Upper lobe of left lung (tissue), 6 donors: ENCODE data around the gene RHBDD2. TPM values are rescaled to one million over a fixed set of nuclear protein-coding genes. Genes with fewer than 3 reads are reported as not detected.
"Not testable (repeated sequence)": the region's sequence is repeated elsewhere in the genome, so short reads cannot be mapped to it uniquely, and the experiment has no call there.

Source experiments
- ATAC-seq, 2 donors: fragments of 200-7000 bp; cut with Tn5 transposase; one replicate each; pipeline ENCODE4 v1.9.1; 2022; ENCODE audit warnings: mild to moderate bottlenecking in 2 of 2, moderate library complexity in 2 of 2; ENCODE audit not compliant: low FRiP score in 2 of 2
- DNase-seq, 2 donors: peaks; one replicate each; pipeline ENCODE4 v3.0.0-alpha.2; 2019 to 2020
- H3K27ac ChIP-seq, 4 donors: fragments of 200-600 bp; sonication (generic); one replicate each; pipeline ENCODE4 v1.5.1; 2016 to 2019
- H3K27me3 ChIP-seq, 4 donors: fragments of 200-600 bp; sonication (generic); one replicate each; pipeline ENCODE4 v1.5.1; 2017 to 2019
- H3K36me3 ChIP-seq, 4 donors: fragments of 200-600 bp; sonication (generic); one replicate each; pipeline ENCODE4 v1.5.1; 2016 to 2019
- H3K4me1 ChIP-seq, 4 donors: fragments of 200-600 bp; sonication (generic); one replicate each; pipeline ENCODE4 v1.5.1; 2018 to 2019
- H3K4me3 ChIP-seq, 4 donors: fragments of 200-600 bp; sonication (generic); one replicate each; pipeline ENCODE4 v1.5.1; 2017 to 2019; ENCODE audit warnings: mild to moderate bottlenecking in 2 of 4, moderate library complexity in 1 of 4
- H3K9me3 ChIP-seq, 4 donors: fragments of 200-600 bp; sonication (generic); one replicate each; pipeline ENCODE4 v1.5.1; 2018 to 2019
- EP300 ChIP-seq, 4 donors: sonication (generic); formaldehyde crosslinking; IDR thresholded peaks; one replicate each; pipeline ENCODE4 v1.5.1; 2017; ENCODE audit warnings: antibody characterized with exemption in 4 of 4, control low read depth in 2 of 4
- POLR2A ChIP-seq, 4 donors: fragments of 450-650 bp; IDR thresholded peaks; one replicate each; pipeline ENCODE4 v1.5.1; 2016 to 2017; ENCODE audit warnings: antibody characterized with exemption in 4 of 4, mild to moderate bottlenecking in 2 of 4
- POLR2AphosphoS5 ChIP-seq, 2 donors: sonication (generic); formaldehyde crosslinking; IDR thresholded peaks; one replicate each; pipeline ENCODE4 v1.5.1; 2017; ENCODE audit warnings: antibody characterized with exemption in 2 of 2
- WGBS, 2 donors: methylation state at CpG; one replicate each; pipeline ENCODE4 v1.1.5; 2017 to 2018; 5-methylcytosine and 5-hydroxymethylcytosine counted together
- total RNA-seq, 6 donors: library from RNA; depleted of rRNA in 4 of 6; stranded (reverse); fragments of >200 nt in 4 of 6; gene quantifications; one replicate each; pipeline versions ENCODE4 v1.1.0 to v1.2.1, GENCODE V29; 2016 to 2021
- TF ChIP-seq, protein P1 (sequence below), 6 experiments: fragments of 450-650 bp in 4 of 6; fragments of 200-600 bp in 2 of 6; sonication (generic) in 2 of 6; IDR thresholded peaks; one replicate each; pipeline ENCODE4 v1.5.1; 2016 to 2019; ENCODE audit warnings: antibody characterized with exemption in 6 of 6
- donor health status: DM: no; HTN: no; CAD: no; lungs with moderate emphysema.
- donor health status: DM: no; HTN: yes; CAD: no; lungs with severe emphysema.

Gene RHBDD2
- total RNA-seq, 6 donors from 2014 or later: 35.6 to 132 (median 82.5) TPM

DNA sequence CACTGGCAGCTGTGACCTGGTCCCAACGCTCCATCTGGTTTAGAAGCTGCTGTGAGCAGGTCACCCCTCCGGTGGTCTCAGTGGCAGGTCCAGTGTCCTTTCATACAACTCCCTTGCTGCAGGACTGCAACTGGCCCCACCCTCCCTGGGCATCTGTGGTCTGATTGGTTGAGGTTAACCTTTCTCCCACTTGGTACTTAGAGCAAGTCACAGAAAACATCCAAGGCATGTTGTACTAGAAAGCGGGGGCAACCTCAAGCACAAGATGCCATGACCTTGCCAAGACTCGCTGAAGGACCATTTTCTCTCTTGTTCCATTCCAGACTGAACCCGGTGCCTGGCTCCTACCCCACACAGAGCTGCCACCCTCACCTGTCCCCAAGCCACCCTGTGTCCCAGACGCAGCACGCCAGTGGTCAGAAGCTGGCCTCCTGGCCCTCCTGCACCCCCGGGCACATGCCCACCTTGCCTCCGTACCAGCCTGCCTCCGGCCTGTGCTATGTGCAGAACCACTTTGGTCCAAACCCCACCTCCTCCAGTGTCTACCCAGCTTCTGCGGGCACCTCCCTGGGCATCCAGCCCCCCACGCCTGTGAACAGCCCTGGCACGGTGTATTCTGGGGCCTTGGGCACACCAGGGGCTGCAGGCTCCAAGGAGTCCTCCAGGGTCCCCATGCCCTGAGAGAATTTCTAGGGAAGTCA lies 9.0 kb downstream of the RHBDD2 start:
- Histone ChIP-seq H3K9me3 (no peaks in the 10 kb centered on the region), H3K4me3 (no peak overlapping the region), H3K27ac (peak overlapping the region in 3 of 4 donors; percentile 6 to 70 (median 45)), H3K4me1 (peaks cover 5 to 44% (median 15%) of the 10 kb centered on the region in 4 donors), H3K27me3 (no peaks in the 10 kb centered on the region), H3K36me3 (peaks cover 18 to 66% (median 43%) of the 10 kb centered on the region in 4 donors)
- DNase-seq (peak in 1 of 2 donors; percentile 72), ATAC-seq (no peak)
- WGBS, 2 donors: 87 to 92% methylated on average over 12 to 13 of the region's 13 CpGs
- no peak for TF ChIP-seq EP300 (IDR thresholded peaks at IDR 0.05)
- TF ChIP-seq POLR2AphosphoS5 (IDR thresholded peaks at IDR 0.05): no peak
- no peak for TF ChIP-seq POLR2A (IDR thresholded peaks at IDR 0.05)
- TF ChIP-seq, protein P1, sequence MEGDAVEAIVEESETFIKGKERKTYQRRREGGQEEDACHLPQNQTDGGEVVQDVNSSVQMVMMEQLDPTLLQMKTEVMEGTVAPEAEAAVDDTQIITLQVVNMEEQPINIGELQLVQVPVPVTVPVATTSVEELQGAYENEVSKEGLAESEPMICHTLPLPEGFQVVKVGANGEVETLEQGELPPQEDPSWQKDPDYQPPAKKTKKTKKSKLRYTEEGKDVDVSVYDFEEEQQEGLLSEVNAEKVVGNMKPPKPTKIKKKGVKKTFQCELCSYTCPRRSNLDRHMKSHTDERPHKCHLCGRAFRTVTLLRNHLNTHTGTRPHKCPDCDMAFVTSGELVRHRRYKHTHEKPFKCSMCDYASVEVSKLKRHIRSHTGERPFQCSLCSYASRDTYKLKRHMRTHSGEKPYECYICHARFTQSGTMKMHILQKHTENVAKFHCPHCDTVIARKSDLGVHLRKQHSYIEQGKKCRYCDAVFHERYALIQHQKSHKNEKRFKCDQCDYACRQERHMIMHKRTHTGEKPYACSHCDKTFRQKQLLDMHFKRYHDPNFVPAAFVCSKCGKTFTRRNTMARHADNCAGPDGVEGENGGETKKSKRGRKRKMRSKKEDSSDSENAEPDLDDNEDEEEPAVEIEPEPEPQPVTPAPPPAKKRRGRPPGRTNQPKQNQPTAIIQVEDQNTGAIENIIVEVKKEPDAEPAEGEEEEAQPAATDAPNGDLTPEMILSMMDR (IDR thresholded peaks at IDR 0.05): no peak

DNA sequence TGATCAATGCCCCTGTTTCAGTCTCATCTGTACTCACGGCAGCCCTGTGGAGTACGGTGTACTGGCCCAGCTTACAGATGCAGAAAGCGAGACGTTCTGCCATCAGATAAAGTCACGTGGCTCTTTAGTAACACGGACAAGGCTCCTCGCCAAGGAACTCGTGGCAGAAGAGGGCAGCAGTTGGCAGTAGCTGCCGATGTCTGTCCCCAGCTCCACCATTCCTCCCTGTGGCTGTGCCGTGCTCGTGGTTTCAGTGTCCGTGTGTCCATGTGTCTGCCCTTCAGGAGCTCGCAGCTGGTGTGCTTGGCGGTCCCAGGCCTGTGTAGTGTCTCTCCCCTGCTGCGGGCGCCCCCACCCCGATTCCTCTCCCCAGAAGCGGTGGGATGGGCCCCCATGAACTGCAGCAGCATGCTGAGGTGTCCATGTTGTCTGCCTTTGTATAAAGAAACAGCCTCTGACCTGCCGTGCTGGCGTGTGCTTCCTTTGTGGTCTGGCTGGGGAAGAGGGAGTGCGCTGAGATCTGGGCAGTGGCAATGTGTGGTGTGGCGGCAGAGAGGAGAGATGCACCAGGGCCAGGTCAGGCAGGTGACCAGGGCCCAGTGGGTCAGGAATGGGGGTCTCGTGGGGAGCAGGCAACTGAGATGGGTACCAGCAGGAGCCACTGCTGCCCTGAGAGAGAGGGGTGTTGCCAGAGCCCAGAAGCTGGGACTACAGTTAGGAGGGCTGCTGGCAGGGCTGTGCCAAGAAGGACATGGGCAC lies 9.8 kb downstream of the RHBDD2 start:
- peak overlapping the region in 3 of 4 donors; percentile 2 to 70 (median 45) for H3K27ac ChIP-seq
- H3K27me3 ChIP-seq: no peaks in the 10 kb centered on the region
- peaks cover 5 to 48% (median 18%) of the 10 kb centered on the region in 4 donors for H3K4me1 ChIP-seq
- peaks cover 13 to 58% (median 35%) of the 10 kb centered on the region in 4 donors for H3K36me3 ChIP-seq
- no peak overlapping the region for H3K4me3 ChIP-seq
- TF ChIP-seq POLR2AphosphoS5 (IDR thresholded peaks at IDR 0.05) (no peak), POLR2A (IDR thresholded peaks at IDR 0.05) (peak in 1 of 4 donors; percentile 5), EP300 (IDR thresholded peaks at IDR 0.05) (no peak)
- TF ChIP-seq, protein P1 (IDR thresholded peaks at IDR 0.05): no peak
- ATAC-seq (no peak), DNase-seq (peak; percentile 50 to 73)
- H3K9me3 ChIP-seq: no peaks in the 10 kb centered on the region
- 63 to 73% methylated on average over 6 to 23 of the region's 23 CpGs for WGBS, 2 donors

DNA sequence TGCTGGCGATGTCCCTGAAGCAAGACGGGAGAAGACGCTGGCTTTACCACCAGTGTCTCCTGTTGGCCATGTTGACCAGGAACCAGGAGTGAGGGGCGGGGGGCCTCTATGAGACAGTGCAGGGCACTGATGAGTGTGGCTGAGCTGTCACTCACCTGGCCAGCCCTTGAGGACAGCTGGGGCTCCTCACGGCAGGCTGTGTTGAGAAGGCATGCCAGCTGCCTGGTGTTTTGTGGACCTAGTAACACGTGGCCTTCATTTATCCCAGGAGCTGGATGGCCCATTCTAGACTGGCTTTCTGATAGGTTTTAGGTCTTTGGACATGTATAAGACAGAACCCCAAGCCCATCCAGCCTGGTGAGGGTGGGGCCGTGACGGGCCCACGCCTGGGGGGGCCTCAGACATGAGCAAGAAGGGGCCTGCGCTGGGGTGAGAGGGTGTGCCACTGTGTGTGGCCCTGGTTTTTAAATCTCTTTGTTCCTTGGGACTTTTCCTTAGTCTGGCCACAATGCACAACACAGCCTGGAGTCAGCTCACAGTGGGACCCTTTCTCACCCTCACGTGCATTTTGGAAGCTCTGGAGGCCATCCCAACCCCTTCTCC lies 10.5 kb downstream of the RHBDD2 start:
- no peak overlapping the region for H3K4me3 ChIP-seq
- no peaks in the 10 kb centered on the region for H3K9me3 ChIP-seq
- H3K27me3 ChIP-seq: no peaks in the 10 kb centered on the region
- H3K4me1 ChIP-seq: peaks cover 5 to 50% (median 20%) of the 10 kb centered on the region in 4 donors
- WGBS, 2 donors: 89 to 93% methylated on average over 9 to 10 of the region's 11 CpGs
- H3K27ac ChIP-seq: peak overlapping the region; percentile 2 to 70 (median 40)
- no peak for TF ChIP-seq POLR2AphosphoS5 (IDR thresholded peaks at IDR 0.05)
- TF ChIP-seq EP300 (IDR thresholded peaks at IDR 0.05): no peak
- TF ChIP-seq, protein P1 (IDR thresholded peaks at IDR 0.05): no peak
- no peak for TF ChIP-seq POLR2A (IDR thresholded peaks at IDR 0.05)
- ATAC-seq (no peak), DNase-seq (peak in 1 of 2 donors; percentile 62)
- peaks cover 8 to 51% (median 30%) of the 10 kb centered on the region in 4 donors for H3K36me3 ChIP-seq

DNA sequence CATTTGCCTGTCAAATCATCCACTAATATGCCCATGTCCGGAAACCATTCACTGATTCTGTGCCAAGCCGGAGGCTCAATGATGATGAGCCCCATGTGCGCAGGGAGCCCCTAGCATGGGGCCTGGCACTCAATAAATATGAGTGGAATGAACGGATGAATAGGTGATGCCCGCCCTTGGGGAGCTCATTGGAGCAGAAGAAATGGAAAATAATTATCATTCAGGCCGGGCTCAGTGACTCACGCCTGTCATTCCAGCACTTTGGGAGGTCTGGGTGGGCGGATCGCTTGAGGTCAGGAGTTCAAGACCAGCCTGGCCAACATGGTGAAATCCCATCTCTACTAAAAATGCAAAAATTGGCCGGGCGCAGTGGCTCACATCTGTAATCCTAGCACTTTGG lies 11.0 kb downstream of the RHBDD2 start:
- ATAC-seq (no peak), DNase-seq (no peak)
- H3K9me3 ChIP-seq: no peaks in the 10 kb centered on the region
- no peaks in the 10 kb centered on the region for H3K27me3 ChIP-seq
- TF ChIP-seq, protein P1 (IDR thresholded peaks at IDR 0.05): no peak
- TF ChIP-seq POLR2A (IDR thresholded peaks at IDR 0.05) (no peak), EP300 (IDR thresholded peaks at IDR 0.05) (no peak), POLR2AphosphoS5 (IDR thresholded peaks at IDR 0.05) (peak in 1 of 2 donors; percentile 36)
- H3K4me3 ChIP-seq: no peak overlapping the region
- 87 to 94% methylated on average over 11 of the region's 11 CpGs for WGBS, 2 donors
- peaks cover 5 to 50% (median 20%) of the 10 kb centered on the region in 4 donors for H3K4me1 ChIP-seq
- peak overlapping the region; percentile 2 to 70 (median 40) for H3K27ac ChIP-seq
- H3K36me3 ChIP-seq: peaks cover 6 to 46% (median 25%) of the 10 kb centered on the region in 4 donors

DNA sequence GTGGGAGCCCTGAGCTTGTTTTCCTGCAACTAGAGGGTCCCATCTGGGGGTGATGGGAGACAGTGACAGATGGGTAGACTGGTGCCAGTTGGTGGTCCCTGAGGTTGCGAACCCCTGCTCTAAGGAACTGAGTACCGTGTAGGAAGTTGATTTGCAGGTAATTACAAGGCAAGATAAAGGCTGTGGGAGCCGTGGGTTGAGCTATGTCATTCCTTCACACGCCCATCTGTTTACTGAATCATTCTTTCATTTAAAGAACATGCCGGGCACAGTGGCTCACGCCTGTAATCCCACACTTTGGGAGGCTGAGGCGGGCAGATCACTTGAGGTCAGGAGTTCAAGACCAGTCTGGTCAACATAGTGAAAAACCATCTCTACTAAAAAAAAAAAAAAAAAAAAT lies 12.4 kb downstream of the RHBDD2 start:
- not testable (repeated sequence) for H3K27ac ChIP-seq, ATAC-seq, DNase-seq, H3K4me3 ChIP-seq, H3K9me3 ChIP-seq, H3K27me3 ChIP-seq
- 74 to 77% methylated on average over 7 of the region's 7 CpGs for WGBS, 2 donors
- peaks cover 5 to 50% (median 20%) of the 10 kb centered on the region in 4 donors for H3K4me1 ChIP-seq
- H3K36me3 ChIP-seq: peaks cover 0 to 32% (median 14%) of the 10 kb centered on the region in 4 donors
